Heart right ventricle (tissue), 16 donors: ENCODE measurements around the gene TCF12. TPM values are rescaled to one million over a fixed set of nuclear protein-coding genes. Genes with fewer than 3 reads are reported as not detected.

ENCODE experiments used
- ATAC-seq, 8 donors: fragments of 200-7000 bp; cut with Tn5 transposase; one replicate each; pipeline ENCODE4 v1.9.1; 2020; ENCODE audit warnings: mild to moderate bottlenecking in 8 of 8, moderate library complexity in 8 of 8, moderate number of reproducible peaks in 1 of 8
- DNase-seq, 2 donors: peaks; one replicate each; pipeline ENCODE4 v3.0.0-alpha.2; 2020
- H3K27ac ChIP-seq, 10 donors: fragments of 200-600 bp; sonication (generic) in 2 of 10; one replicate each; pipeline versions ENCODE4 v1.5.0 to v1.8.0; 2020 to 2022; ENCODE audit warnings: mild to moderate bottlenecking in 3 of 10
- H3K27me3 ChIP-seq, 7 donors: fragments of 200-600 bp; one replicate each; pipeline ENCODE4 v1.8.0; 2021 to 2022; ENCODE audit warnings: mild to moderate bottlenecking in 2 of 7
- H3K36me3 ChIP-seq, 9 donors: fragments of 200-600 bp; sonication (generic) in 1 of 9; one replicate each; pipeline versions ENCODE4 v1.5.0 to v1.8.0; 2020 to 2022; ENCODE audit warnings: mild to moderate bottlenecking in 2 of 9
- H3K4me1 ChIP-seq, 9 donors: fragments of 200-600 bp; sonication (generic) in 1 of 9; one replicate each; pipeline versions ENCODE4 v1.5.0 to v1.8.0; 2020 to 2022; ENCODE audit warnings: mild to moderate bottlenecking in 4 of 9
- H3K4me3 ChIP-seq, 10 donors: fragments of 200-600 bp; sonication (generic) in 2 of 10; one replicate each; pipeline versions ENCODE4 v1.5.0 to v1.8.0; 2020 to 2022; ENCODE audit warnings: mild to moderate bottlenecking in 7 of 10, moderate library complexity in 2 of 10
- H3K9me3 ChIP-seq, 11 donors: fragments of 200-600 bp in 10 of 11; sonication (generic) in 2 of 11; one replicate each; pipeline versions ENCODE4 v1.5.0 to v1.8.0; 2013 to 2022; ENCODE audit warnings: mild to moderate bottlenecking in 2 of 11, control low read depth in 1 of 11, moderate library complexity in 1 of 11
- WGBS, 2 donors: extraction: QIAGEN DNeasy Blood & Tissue Kit; methylation state at CpG; one replicate each; pipeline ENCODE4 v1.1.7; 2013; ENCODE audit warnings: inconsistent platforms in 1 of 2; 5-methylcytosine and 5-hydroxymethylcytosine counted together
- intact Hi-C, 10 donors: fragments of 100-400 bp; cut with DNase I; formaldehyde crosslinking; loops; one replicate each; pipeline versions ENCODE4 v1.11.1 to v1.14.2; 2022
- polyA plus RNA-seq, 2 donors: library from polyadenylated mRNA; stranded (reverse); fragments of 200-250 nt; gene quantifications; one replicate each; pipeline ENCODE4 v1.2.3, GENCODE V29; 2013
- total RNA-seq, 10 donors: library from RNA; stranded (reverse); fragmentation: NEBNext Ultra II Directional in 3 of 10; extraction: Animal tissue kit (Norgen Biotek cat#: 25700) in 3 of 10; gene quantifications; one replicate each; pipeline versions ENCODE4 v1.2.1 to v1.2.4, GENCODE V29; 2021 to 2023
- TF ChIP-seq, protein P1 (sequence below), 9 donors: fragments of 200-600 bp; sonication (generic) in 2 of 9; IDR thresholded peaks; one replicate each; pipeline versions ENCODE4 v1.5.0 to v1.8.0; 2021 to 2022; ENCODE audit warnings: antibody characterized with exemption in 9 of 9, mild to moderate bottlenecking in 5 of 9, moderate library complexity in 1 of 9
- donor health status: Arrhythmogenic right ventricular cardiomyopathy.
- donor health status: ischemic (EF 13 %, LVEDD 7.1; RV severe dilation, severe dysfunction).
- donor health status: healthy with polysubstance abuse.
- donor health status: DM: no; HTN: yes; CAD: no.
- donor health status: DM: no; HTN: no; CAD: no.
- donor health status: ischemic (EF 25% LVEDD 6.9; RV normal size, moderate dysfunction).
- donor health status: ischemic (EF 25% LVEDD 5.7; RV mildly dilated, moderate dysfunction).
- donor health status: healthy.
- donor health status: DM: yes; HTN: yes; CAD: no.
- donor health status: Ischemic cardiomyopathy.
- donor health status: ischemic (EF 35%, LVEDD 5.7; RV mildly dilated, moderate dysfunction).
- donor health status: nonischemic (EF 11% LVEDD 7.7; RV severe dilation, severe dysfunction).
- donor health status: DM: yes; HTN: yes; CAD: no.
- donor health status: PGD.
- donor health status: ischemic (EF 29% LVEDD 5.4; RV normal size, mild dysfunction).
- donor health status: nonischemic (EF 23%, LVEDD 6.1; RV moderate dilation, normal function).

Gene TCF12
- total and polyA plus RNA-seq, 12 donors, result 8.7 to 55.7 (median 38.4) TPM

DNA sequence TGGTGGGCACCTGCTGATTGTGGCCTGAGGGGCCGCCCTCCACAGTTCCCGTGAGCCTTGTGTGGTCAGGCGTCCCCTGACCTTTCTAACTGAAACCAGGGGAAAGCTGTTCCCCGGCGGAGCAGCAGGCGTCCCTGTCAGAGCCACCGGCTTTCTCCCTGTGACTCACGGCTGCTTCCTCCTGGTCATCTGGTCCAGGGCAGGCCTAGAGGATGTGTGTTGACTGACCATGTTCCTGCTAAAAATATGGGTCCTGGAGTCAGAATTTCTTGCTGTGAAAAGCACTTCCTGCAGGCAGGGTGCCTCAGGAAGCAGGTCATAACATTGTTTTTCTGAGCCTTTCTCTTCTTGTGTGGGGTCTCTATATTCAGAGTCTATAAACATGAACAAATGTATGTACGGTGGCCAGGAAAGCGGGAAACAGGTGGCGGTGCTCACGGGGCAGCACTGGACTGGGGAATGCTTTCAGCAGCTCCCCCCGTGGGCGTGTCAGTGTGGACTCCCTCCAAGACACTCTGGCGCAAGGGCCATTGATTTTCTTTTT, 419.5 kb downstream of the TCF12 start:
- peaks cover 0 to 52% (median 20%) of the 10 kb centered on the region in 9 donors for H3K4me1 ChIP-seq
- TF ChIP-seq, protein P1, sequence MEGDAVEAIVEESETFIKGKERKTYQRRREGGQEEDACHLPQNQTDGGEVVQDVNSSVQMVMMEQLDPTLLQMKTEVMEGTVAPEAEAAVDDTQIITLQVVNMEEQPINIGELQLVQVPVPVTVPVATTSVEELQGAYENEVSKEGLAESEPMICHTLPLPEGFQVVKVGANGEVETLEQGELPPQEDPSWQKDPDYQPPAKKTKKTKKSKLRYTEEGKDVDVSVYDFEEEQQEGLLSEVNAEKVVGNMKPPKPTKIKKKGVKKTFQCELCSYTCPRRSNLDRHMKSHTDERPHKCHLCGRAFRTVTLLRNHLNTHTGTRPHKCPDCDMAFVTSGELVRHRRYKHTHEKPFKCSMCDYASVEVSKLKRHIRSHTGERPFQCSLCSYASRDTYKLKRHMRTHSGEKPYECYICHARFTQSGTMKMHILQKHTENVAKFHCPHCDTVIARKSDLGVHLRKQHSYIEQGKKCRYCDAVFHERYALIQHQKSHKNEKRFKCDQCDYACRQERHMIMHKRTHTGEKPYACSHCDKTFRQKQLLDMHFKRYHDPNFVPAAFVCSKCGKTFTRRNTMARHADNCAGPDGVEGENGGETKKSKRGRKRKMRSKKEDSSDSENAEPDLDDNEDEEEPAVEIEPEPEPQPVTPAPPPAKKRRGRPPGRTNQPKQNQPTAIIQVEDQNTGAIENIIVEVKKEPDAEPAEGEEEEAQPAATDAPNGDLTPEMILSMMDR (IDR thresholded peaks at IDR 0.05), result peak in 6 of 9 donors; percentile 24 to 52 (median 38)
- DNase-seq (peak; percentile 53 to 72), ATAC-seq (peak; percentile 71 to 89 (median 82))
- no peaks in the 10 kb centered on the region for H3K36me3 ChIP-seq
- 49 to 61% methylated on average over 15 of the region's 15 CpGs for WGBS, 2 donors
- no peaks in the 10 kb centered on the region for H3K9me3 ChIP-seq
- intact Hi-C loops, result no loop called here
- peak overlapping the region in 9 of 10 donors; percentile 64 to 85 (median 74) for H3K27ac ChIP-seq
- H3K27me3 ChIP-seq, result no peaks in the 10 kb centered on the region
- no peak overlapping the region for H3K4me3 ChIP-seq

DNA sequence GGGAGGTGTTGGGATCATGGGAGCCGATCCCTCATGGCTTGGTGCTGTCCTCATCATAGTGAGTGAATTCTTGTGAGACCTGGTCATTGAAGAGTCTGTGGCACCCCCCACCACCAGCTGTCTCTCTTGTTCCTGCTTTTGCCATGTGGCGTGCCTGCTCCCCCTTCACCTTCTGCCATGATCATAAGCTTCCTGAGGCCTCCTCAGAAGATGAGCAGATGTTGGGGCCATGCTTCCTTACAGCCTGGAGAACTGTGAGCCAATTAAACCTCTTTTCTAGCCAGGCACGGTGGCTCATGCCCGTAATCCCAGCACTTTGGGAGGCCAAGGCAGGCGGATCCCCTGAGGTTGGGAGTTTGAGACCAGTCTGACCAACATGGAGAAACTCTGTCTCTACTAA, 420.9 kb downstream of the TCF12 start:
- no peaks in the 10 kb centered on the region for H3K36me3 ChIP-seq
- ATAC-seq (no peak), DNase-seq (no peak)
- TF ChIP-seq, protein P1 (IDR thresholded peaks at IDR 0.05), result no peak
- H3K4me3 ChIP-seq, result no peak overlapping the region
- H3K9me3 ChIP-seq, result no peaks in the 10 kb centered on the region
- H3K4me1 ChIP-seq, result peaks cover 0 to 49% (median 18%) of the 10 kb centered on the region in 9 donors
- 94% methylated on average over 5 of the region's 5 CpGs for WGBS, 2 donors
- no peaks in the 10 kb centered on the region for H3K27me3 ChIP-seq
- intact Hi-C loops, result no loop called here
- no peak overlapping the region for H3K27ac ChIP-seq

Other genes starting within 250 kb of the TCF12 start
- gene ZNF280D, start 185.1 kb upstream of the TCF12 start, total RNA-seq, result 10 to 100 TPM; 20.0 to 30.9 (median 24.9) TPM
- gene ZNF280D, start 185.1 kb upstream of the TCF12 start, polyA plus RNA-seq, result 10 to 100 TPM in 1 of 2 donors, 1 to 10 TPM in 1; 6.9 to 42.4 TPM